K562 (cell line): Measurements from ENCODE around the gene BANF2. TPM values are rescaled to one million over a fixed set of nuclear protein-coding genes. Genes with fewer than 3 reads are reported as not detected.

ENCODE experiments used
- ATAC-seq: fragments of 200-7000 bp; cut with Tn5 transposase; 3 replicates; pipeline ENCODE4 v1.9.1; 2020; ENCODE audit warnings: moderate library complexity
- BruUV-seq: library from RNA; stranded (reverse); fragments of 400-500 nt; replicated peaks from 2 replicates; lab custom pipeline; 2021; lab: Mats Ljungman, UMichigan
- CTCF ChIA-PET: fragments of 300-600 bp; formaldehyde crosslinking; extraction: SDS; loops from one replicate; lab custom pipeline; 2021; ENCODE audit warnings: low intra/inter-chr PET ratio; lab: Yijun Ruan, JAX
- POLR2A ChIA-PET: fragments of 300-600, 350-650 bp; sonication (Branson Sonifier 250); formaldehyde crosslinking; extraction: SDS; loops from one replicate; lab custom pipeline; 2021; ENCODE audit warnings: antibody characterized with exemption, inconsistent platforms; lab: Yijun Ruan, JAX
- DNase-seq, 4 experiments: peaks; one replicate each; pipeline versions ENCODE4 v3.0.0 to v3.0.0-alpha.2; 2011 to 2018; ENCODE audit warnings: low spot score in 3 of 4, mixed read lengths in 3 of 4; ENCODE audit errors: extremely low read depth in 1 of 4
- FAIRE-seq: peaks from 2 replicates; lab custom pipeline; 2011; peaks lifted over from hg19 to GRCh38; lab: Jason Lieb, UNC
- H2AFZ ChIP-seq: 2 replicates; pipeline ENCODE4 v1.6.0; 2011; ENCODE audit warnings: low read depth, low read length, control low read depth, inconsistent platforms
- H3K27ac ChIP-seq: fragments of 200-600 bp; 3 replicates; pipeline ENCODE4 v1.8.0; 2011; ENCODE audit warnings: low read depth, mild to moderate bottlenecking, control low read depth, inconsistent platforms, low read length, moderate library complexity, mixed read lengths; ENCODE audit errors: extremely low read depth
- H3K27me3 ChIP-seq, 2 experiments: fragments of 300-600 bp in 1 of 2; 2 replicates in 1 of 2; 3 replicates in 1 of 2; pipeline versions ENCODE4 v1.6.0 to v1.8.0; 2011; ENCODE audit warnings: inconsistent platforms in 2 of 2, low read length in 2 of 2, mild to moderate bottlenecking in 1 of 2, mixed read lengths in 1 of 2, moderate library complexity in 1 of 2; ENCODE audit not compliant: control insufficient read depth in 2 of 2, insufficient read depth in 2 of 2
- H3K36me3 ChIP-seq: fragments of 300-600 bp; 3 replicates; pipeline ENCODE4 v1.8.0; 2011; ENCODE audit warnings: mild to moderate bottlenecking, low read length, inconsistent platforms; ENCODE audit not compliant: control insufficient read depth, insufficient read depth
- H3K4me1 ChIP-seq, 2 experiments: fragments of 200-600 bp in 1 of 2; replicated peaks in 1 of 2; 2 replicates in 1 of 2; 3 replicates in 1 of 2; pipeline versions ENCODE4 v1.5.1 to v1.8.0; 2011; ENCODE audit warnings: inconsistent platforms in 2 of 2, low read length in 2 of 2, mild to moderate bottlenecking in 1 of 2, mixed read lengths in 1 of 2, moderate library complexity in 1 of 2; ENCODE audit not compliant: control insufficient read depth in 2 of 2, insufficient read depth in 2 of 2
- H3K4me2 ChIP-seq: 2 replicates; pipeline ENCODE4 v1.6.1; 2011; ENCODE audit warnings: low read length, control low read depth, inconsistent platforms, mixed read lengths; ENCODE audit not compliant: insufficient read depth
- H3K4me3 ChIP-seq: fragments of 200-600 bp; sonication (generic), shearing (Covaris generic); 2 replicates; pipeline ENCODE4 v1.5.1; 2016; ENCODE audit warnings: control low read depth, inconsistent platforms
- H3K79me2 ChIP-seq: fragments of 200-600 bp; 3 replicates; pipeline ENCODE4 v1.8.0; 2011; ENCODE audit warnings: low read length, inconsistent platforms; ENCODE audit not compliant: control insufficient read depth, insufficient read depth
- H3K9ac ChIP-seq, 2 experiments: 2 replicates each; pipeline versions ENCODE4 v1.6.0 to v1.6.1; 2011; ENCODE audit warnings: low read depth in 2 of 2, low read length in 2 of 2, control low read depth in 1 of 2, inconsistent platforms in 1 of 2, mild to moderate bottlenecking in 1 of 2, mixed read lengths in 1 of 2; ENCODE audit not compliant: insufficient read depth in 1 of 2
- H3K9me1 ChIP-seq: one replicate; pipeline ENCODE4 v1.6.0; 2011; ENCODE audit warnings: inconsistent platforms, mild to moderate bottlenecking, low read length, moderate library complexity; ENCODE audit not compliant: control insufficient read depth, insufficient read depth
- H3K9me3 ChIP-seq: replicated peaks from 2 replicates; pipeline ENCODE4 v1.5.1; 2011; ENCODE audit warnings: low read depth, low read length, inconsistent platforms; ENCODE audit not compliant: control insufficient read depth, insufficient read depth
- H4K20me1 ChIP-seq: replicated peaks from 2 replicates; pipeline ENCODE4 v1.6.1; 2011; ENCODE audit warnings: low read length, inconsistent platforms, mixed read lengths; ENCODE audit not compliant: control insufficient read depth, insufficient read depth
- CBFB ChIP-seq: sonication (generic); formaldehyde crosslinking; IDR thresholded peaks from 2 replicates; pipeline ENCODE4 v1.4.0; 2020; ENCODE audit warnings: mild to moderate bottlenecking, missing genetic modification reagents
- CHD4 ChIP-seq: fragments of 200-600 bp; sonication (generic); IDR thresholded peaks from 3 replicates; pipeline ENCODE4 v1.6.1; 2012; ENCODE audit warnings: low read depth, mild to moderate bottlenecking, mixed read lengths, low read length, inconsistent platforms; ENCODE audit not compliant: insufficient read depth, insufficient replicate concordance, poor library complexity, severe bottlenecking
- COPS2 ChIP-seq: fragments of 450-650 bp; conservative IDR thresholded peaks from 2 replicates; pipeline ENCODE4 v1.6.1; 2016; ENCODE audit warnings: mild to moderate bottlenecking, moderate library complexity
- GATA2 ChIP-seq: sonication (generic); formaldehyde crosslinking; IDR thresholded peaks from 2 replicates; pipeline ENCODE4 v1.4.0; 2020; ENCODE audit warnings: mild to moderate bottlenecking, missing genetic modification reagents
- HNRNPK ChIP-seq: fragments of 200-400 bp; formaldehyde crosslinking; IDR thresholded peaks from one replicate; pipeline ENCODE4 v1.6.1; 2018; ENCODE audit warnings: mild to moderate bottlenecking, low read depth, low read length; ENCODE audit not compliant: poor library complexity, severe bottlenecking
- KDM4B ChIP-seq, 2 experiments: fragments of 450-650 bp in 1 of 2; sonication (generic) in 1 of 2; IDR thresholded peaks; 2 replicates each; pipeline ENCODE4 v1.6.1; 2016 to 2017; ENCODE audit warnings: borderline replicate concordance in 2 of 2, antibody characterized with exemption in 1 of 2, low read depth in 1 of 2, mild to moderate bottlenecking in 1 of 2
- LARP7 ChIP-seq: fragments of 450-650 bp; IDR thresholded peaks from 2 replicates; pipeline ENCODE4 v1.6.1; 2016
- TEAD4 ChIP-seq, 2 experiments: sonication (generic) in 1 of 2; formaldehyde crosslinking in 1 of 2; IDR thresholded peaks; 2 replicates each; pipeline versions ENCODE4 v1.6.1 to v1.8.0; 2012 to 2022; ENCODE audit warnings: borderline replicate concordance in 1 of 2, inconsistent platforms in 1 of 2, low read length in 1 of 2, mild to moderate bottlenecking in 1 of 2, missing genetic modification reagents in 1 of 2
- WGBS: fragments of 100-300 bp; shearing (Covaris generic); methylation state at CpG from one replicate; pipeline ENCODE4 v1.1.6; 2016; ENCODE audit warnings: low coverage, mixed read lengths; ENCODE audit not compliant: insufficient coverage; ENCODE audit errors: missing lambda C conversion rate; 5-methylcytosine and 5-hydroxymethylcytosine counted together
- in situ Hi-C: fragments of 300-500 bp; cut with MboI; formaldehyde crosslinking; loops from 4 replicates; pipeline ENCODE4 v1.15.0; 2018; ENCODE audit warnings: inconsistent platforms, mixed read lengths
- intact Hi-C: fragments of 100-400 bp; cut with micrococcal nuclease; formaldehyde crosslinking; loops from 2 replicates; pipeline ENCODE4 v1.14.2; 2022
- polyA plus RNA-seq, 8 experiments: library from polyadenylated mRNA; depleted of rRNA in 4 of 8; stranded (reverse) in 5 of 8; unstranded in 3 of 8; fragments of >200 nt; fragmentation: Nextera tagmentation in 2 of 8; fragmentation: Illumina TruSeq in 1 of 8; extraction: Ambion mirVana in 2 of 8; extraction: Trizol in 1 of 8; gene quantifications; 2 replicates each; pipeline versions ENCODE4 v1.2.1 to v1.2.3, GENCODE V29; 2011 to 2014; ENCODE audit warnings: inconsistent platforms in 1 of 8, missing spikeins in 1 of 8
- total RNA-seq, 7 experiments: library from RNA; depleted of rRNA in 6 of 7; stranded (reverse); fragments of >200 nt in 6 of 7; fragmentation: Illumina TruSeq in 2 of 7; extraction: Trizol in 2 of 7; gene quantifications; 2 replicates each; pipeline versions ENCODE4 v1.2.1 to v1.2.3, GENCODE V29; 2011 to 2021; ENCODE audit warnings: low replicate concordance in 1 of 7
- TF ChIP-seq, protein P1 (sequence below): fragments of 250-450 bp; sonication (Bioruptor Pico); IDR thresholded peaks from 2 replicates; pipeline ENCODE4 v1.4.0; 2020; ENCODE audit warnings: mild to moderate bottlenecking, moderate library complexity
- TF ChIP-seq, protein P2 (sequence below): sonication (generic); formaldehyde crosslinking; IDR thresholded peaks from 2 replicates; pipeline ENCODE4 v1.8.0; 2022; ENCODE audit warnings: mild to moderate bottlenecking, missing genetic modification reagents
- TF ChIP-seq, protein P3 (sequence below): IDR thresholded peaks from 3 replicates; pipeline ENCODE4 v1.6.1; 2011; ENCODE audit warnings: borderline replicate concordance, mild to moderate bottlenecking, moderate library complexity; ENCODE audit not compliant: insufficient read length; ENCODE audit errors: extremely low read depth

Gene BANF2
- total and polyA plus RNA-seq, 9 of the 15 experiments (the other 6 are each of a cell fraction or from before 2014, with no cell fraction given), result not detected

DNA sequence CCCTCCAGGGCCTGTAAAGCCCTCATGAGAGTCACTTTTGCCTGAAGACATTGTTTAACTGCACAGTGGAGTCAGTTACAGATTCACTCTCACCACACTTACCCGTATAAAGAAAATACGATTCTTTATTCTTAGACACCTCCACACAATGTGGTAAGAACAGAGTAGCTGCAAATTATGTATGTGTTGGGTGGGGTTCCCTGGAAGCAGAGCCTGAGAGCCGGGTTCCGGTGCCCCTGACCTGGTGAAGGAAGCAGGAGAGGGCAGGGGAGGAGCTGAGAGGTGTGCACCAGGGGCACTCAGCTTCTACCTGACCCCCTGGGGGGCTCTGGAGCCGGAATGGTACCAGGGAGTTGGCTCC is 11.5 kb downstream of the BANF2 start:
- in situ Hi-C loops (no loop called here), intact Hi-C loops (no loop called here)
- peaks cover 0 to 6% of the 10 kb centered on the region in 2 experiments; a peak in 3 of 5 replicates for H3K4me1 ChIP-seq
- no peak overlapping the region for H3K27ac ChIP-seq
- no TSS peak for BruUV-seq
- no peaks in the 10 kb centered on the region for H3K36me3 ChIP-seq
- no peak overlapping the region for H3K4me2 ChIP-seq
- no peak overlapping the region for H3K4me3 ChIP-seq
- H3K9me3 ChIP-seq, result no peaks in the 10 kb centered on the region
- no peaks in the 10 kb centered on the region for H4K20me1 ChIP-seq
- DNase-seq, result no peak
- ATAC-seq, result no peak
- no peak for FAIRE-seq
- peaks cover 0 to 40% of the 10 kb centered on the region in 2 experiments; a peak in 3 of 5 replicates for H3K27me3 ChIP-seq
- CTCF ChIA-PET, result no interaction called here
- WGBS, result 8% methylated on average over 5 of the region's 5 CpGs
- H2AFZ ChIP-seq, result no peak overlapping the region
- POLR2A ChIA-PET, result no interaction called here
- no peak overlapping the region; a peak in 1 of 4 replicates for H3K9ac ChIP-seq
- no peaks in the 10 kb centered on the region for H3K9me1 ChIP-seq
- H3K79me2 ChIP-seq, result no peaks in the 10 kb centered on the region
- TF ChIP-seq COPS2 (no peak), KDM4B (IDR thresholded peaks at IDR 0.05; ENCODE audit: borderline replicate concordance in 2 of 2, low read depth in 1 of 2) (no peak), CBFB (CRISPR knock-in tag) (no peak), GATA2 (CRISPR knock-in tag) (no peak), HNRNPK (no peak), CHD4 (no peak), TEAD4 (IDR thresholded peaks at IDR 0.05; ENCODE audit: low read length) (no peak), TEAD4 (CRISPR knock-in tag; IDR thresholded peaks at IDR 0.05; ENCODE audit: borderline replicate concordance) (no peak), LARP7 (no peak)
- TF ChIP-seq, protein P1, sequence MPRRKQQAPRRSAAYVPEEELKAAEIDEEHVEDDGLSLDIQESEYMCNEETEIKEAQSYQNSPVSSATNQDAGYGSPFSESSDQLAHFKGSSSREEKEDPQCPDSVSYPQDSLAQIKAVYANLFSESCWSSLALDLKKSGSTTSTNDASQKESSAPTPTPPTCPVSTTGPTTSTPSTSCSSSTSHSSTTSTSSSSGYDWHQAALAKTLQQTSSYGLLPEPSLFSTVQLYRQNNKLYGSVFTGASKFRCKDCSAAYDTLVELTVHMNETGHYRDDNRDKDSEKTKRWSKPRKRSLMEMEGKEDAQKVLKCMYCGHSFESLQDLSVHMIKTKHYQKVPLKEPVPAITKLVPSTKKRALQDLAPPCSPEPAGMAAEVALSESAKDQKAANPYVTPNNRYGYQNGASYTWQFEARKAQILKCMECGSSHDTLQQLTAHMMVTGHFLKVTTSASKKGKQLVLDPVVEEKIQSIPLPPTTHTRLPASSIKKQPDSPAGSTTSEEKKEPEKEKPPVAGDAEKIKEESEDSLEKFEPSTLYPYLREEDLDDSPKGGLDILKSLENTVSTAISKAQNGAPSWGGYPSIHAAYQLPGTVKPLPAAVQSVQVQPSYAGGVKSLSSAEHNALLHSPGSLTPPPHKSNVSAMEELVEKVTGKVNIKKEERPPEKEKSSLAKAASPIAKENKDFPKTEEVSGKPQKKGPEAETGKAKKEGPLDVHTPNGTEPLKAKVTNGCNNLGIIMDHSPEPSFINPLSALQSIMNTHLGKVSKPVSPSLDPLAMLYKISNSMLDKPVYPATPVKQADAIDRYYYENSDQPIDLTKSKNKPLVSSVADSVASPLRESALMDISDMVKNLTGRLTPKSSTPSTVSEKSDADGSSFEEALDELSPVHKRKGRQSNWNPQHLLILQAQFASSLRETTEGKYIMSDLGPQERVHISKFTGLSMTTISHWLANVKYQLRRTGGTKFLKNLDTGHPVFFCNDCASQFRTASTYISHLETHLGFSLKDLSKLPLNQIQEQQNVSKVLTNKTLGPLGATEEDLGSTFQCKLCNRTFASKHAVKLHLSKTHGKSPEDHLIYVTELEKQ (CRISPR knock-in tag), result no peak
- TF ChIP-seq, protein P2, sequence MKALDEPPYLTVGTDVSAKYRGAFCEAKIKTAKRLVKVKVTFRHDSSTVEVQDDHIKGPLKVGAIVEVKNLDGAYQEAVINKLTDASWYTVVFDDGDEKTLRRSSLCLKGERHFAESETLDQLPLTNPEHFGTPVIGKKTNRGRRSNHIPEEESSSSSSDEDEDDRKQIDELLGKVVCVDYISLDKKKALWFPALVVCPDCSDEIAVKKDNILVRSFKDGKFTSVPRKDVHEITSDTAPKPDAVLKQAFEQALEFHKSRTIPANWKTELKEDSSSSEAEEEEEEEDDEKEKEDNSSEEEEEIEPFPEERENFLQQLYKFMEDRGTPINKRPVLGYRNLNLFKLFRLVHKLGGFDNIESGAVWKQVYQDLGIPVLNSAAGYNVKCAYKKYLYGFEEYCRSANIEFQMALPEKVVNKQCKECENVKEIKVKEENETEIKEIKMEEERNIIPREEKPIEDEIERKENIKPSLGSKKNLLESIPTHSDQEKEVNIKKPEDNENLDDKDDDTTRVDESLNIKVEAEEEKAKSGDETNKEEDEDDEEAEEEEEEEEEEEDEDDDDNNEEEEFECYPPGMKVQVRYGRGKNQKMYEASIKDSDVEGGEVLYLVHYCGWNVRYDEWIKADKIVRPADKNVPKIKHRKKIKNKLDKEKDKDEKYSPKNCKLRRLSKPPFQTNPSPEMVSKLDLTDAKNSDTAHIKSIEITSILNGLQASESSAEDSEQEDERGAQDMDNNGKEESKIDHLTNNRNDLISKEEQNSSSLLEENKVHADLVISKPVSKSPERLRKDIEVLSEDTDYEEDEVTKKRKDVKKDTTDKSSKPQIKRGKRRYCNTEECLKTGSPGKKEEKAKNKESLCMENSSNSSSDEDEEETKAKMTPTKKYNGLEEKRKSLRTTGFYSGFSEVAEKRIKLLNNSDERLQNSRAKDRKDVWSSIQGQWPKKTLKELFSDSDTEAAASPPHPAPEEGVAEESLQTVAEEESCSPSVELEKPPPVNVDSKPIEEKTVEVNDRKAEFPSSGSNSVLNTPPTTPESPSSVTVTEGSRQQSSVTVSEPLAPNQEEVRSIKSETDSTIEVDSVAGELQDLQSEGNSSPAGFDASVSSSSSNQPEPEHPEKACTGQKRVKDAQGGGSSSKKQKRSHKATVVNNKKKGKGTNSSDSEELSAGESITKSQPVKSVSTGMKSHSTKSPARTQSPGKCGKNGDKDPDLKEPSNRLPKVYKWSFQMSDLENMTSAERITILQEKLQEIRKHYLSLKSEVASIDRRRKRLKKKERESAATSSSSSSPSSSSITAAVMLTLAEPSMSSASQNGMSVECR, result no peak
- TF ChIP-seq, protein P3, sequence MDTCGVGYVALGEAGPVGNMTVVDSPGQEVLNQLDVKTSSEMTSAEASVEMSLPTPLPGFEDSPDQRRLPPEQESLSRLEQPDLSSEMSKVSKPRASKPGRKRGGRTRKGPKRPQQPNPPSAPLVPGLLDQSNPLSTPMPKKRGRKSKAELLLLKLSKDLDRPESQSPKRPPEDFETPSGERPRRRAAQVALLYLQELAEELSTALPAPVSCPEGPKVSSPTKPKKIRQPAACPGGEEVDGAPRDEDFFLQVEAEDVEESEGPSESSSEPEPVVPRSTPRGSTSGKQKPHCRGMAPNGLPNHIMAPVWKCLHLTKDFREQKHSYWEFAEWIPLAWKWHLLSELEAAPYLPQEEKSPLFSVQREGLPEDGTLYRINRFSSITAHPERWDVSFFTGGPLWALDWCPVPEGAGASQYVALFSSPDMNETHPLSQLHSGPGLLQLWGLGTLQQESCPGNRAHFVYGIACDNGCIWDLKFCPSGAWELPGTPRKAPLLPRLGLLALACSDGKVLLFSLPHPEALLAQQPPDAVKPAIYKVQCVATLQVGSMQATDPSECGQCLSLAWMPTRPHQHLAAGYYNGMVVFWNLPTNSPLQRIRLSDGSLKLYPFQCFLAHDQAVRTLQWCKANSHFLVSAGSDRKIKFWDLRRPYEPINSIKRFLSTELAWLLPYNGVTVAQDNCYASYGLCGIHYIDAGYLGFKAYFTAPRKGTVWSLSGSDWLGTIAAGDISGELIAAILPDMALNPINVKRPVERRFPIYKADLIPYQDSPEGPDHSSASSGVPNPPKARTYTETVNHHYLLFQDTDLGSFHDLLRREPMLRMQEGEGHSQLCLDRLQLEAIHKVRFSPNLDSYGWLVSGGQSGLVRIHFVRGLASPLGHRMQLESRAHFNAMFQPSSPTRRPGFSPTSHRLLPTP, result no peak
